HEK293 (cell line): ENCODE results near the gene TRAF3IP3.

Experiments
- CTCF ChIP-seq: fragments of 450-650 bp; formaldehyde crosslinking; IDR thresholded peaks from 2 replicates; pipeline ENCODE4 v1.5.1; 2016; ENCODE audit warnings: missing biosample characterization, missing genetic modification characterization
- HOXC10 ChIP-seq: sonication (generic); formaldehyde crosslinking; IDR thresholded peaks from 2 replicates; pipeline ENCODE4 v1.8.1; 2023; ENCODE audit warnings: mild to moderate bottlenecking, missing genetic modification reagents
- YY1 ChIP-seq: fragments of 450-650 bp; formaldehyde crosslinking; IDR thresholded peaks from 2 replicates; pipeline ENCODE4 v1.5.1; 2018; ENCODE audit warnings: missing biosample characterization, missing genetic modification characterization
- ZBTB7A ChIP-seq: fragments of 450-650 bp; formaldehyde crosslinking; IDR thresholded peaks from 2 replicates; pipeline ENCODE4 v1.5.1; 2016; ENCODE audit warnings: low read depth, missing biosample characterization, missing genetic modification characterization
- ZNF266 ChIP-seq: fragments of 450-650 bp; formaldehyde crosslinking; IDR thresholded peaks from 2 replicates; pipeline ENCODE4 v1.5.1; 2016; ENCODE audit warnings: missing biosample characterization, missing genetic modification characterization, low read depth
- ZNF350 ChIP-seq: fragments of 450-650 bp; formaldehyde crosslinking; IDR thresholded peaks from 2 replicates; pipeline ENCODE4 v1.5.0; 2017; ENCODE audit warnings: missing biosample characterization, mild to moderate bottlenecking, missing genetic modification characterization
- ZNF398 ChIP-seq: fragments of 450-650 bp; formaldehyde crosslinking; IDR thresholded peaks from 2 replicates; pipeline ENCODE4 v1.5.1; 2017; ENCODE audit warnings: missing biosample characterization, missing genetic modification characterization
- ZNF449 ChIP-seq: fragments of 450-650 bp; formaldehyde crosslinking; IDR thresholded peaks from 2 replicates; pipeline ENCODE4 v1.5.1; 2017; ENCODE audit warnings: missing biosample characterization, mild to moderate bottlenecking, missing genetic modification characterization, moderate library complexity
- TF ChIP-seq, protein P1 (sequence below): sonication (generic); formaldehyde crosslinking; IDR thresholded peaks from 2 replicates; pipeline ENCODE4 v1.8.1; 2022; ENCODE audit warnings: mild to moderate bottlenecking, moderate library complexity, missing genetic modification reagents

DNA sequence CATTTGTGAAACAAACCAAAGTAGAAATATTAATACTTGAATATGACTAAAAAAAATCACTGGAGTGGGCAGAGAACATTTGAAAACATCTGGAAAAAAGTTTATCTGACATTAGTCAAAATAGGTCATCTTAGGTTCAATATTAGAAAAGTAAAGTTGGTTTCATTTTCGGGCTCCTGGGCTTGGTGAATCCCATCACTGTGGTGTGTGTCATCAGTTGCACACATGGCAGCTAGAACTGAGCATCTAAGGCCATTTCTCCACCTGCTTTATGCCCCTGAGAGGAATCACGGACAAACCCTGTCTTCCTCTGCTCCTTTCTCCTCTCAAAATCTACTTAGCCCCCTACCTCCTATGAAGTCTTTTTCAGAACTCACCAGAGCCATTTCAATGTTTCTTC, 45.8 kb upstream of the TRAF3IP3 start:
- TF ChIP-seq ZBTB7A (tag by site-specific recombination) = no peak
- no peak for TF ChIP-seq ZNF449
- TF ChIP-seq CTCF = no peak
- TF ChIP-seq, protein P1, sequence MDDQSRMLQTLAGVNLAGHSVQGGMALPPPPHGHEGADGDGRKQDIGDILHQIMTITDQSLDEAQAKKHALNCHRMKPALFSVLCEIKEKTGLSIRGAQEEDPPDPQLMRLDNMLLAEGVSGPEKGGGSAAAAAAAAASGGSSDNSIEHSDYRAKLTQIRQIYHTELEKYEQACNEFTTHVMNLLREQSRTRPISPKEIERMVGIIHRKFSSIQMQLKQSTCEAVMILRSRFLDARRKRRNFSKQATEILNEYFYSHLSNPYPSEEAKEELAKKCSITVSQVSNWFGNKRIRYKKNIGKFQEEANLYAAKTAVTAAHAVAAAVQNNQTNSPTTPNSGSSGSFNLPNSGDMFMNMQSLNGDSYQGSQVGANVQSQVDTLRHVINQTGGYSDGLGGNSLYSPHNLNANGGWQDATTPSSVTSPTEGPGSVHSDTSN (CRISPR knock-in tag) = no peak
- TF ChIP-seq ZNF350 = no peak
- no peak for TF ChIP-seq ZNF266 (tag by site-specific recombination)
- no peak for TF ChIP-seq YY1
- TF ChIP-seq HOXC10 (CRISPR knock-in tag) = no peak
- no peak for TF ChIP-seq ZNF398 (tag by site-specific recombination)
